Stimulated activated CD8-positive, alpha-beta memory T cell treated with anti-CD3 and anti-CD28 coated beads, Interleukin-12 subunit alpha, Interleukin-12 subunit beta, amount 100 ng/mL, for 4 hours (primary cell): ENCODE results near the gene NRXN2.

Source experiments
- DNase-seq: peaks from one replicate; pipeline ENCODE4 v3.0.0-alpha.2; 2020; ENCODE audit warnings: low read depth

The NRXN2 gene

DNA sequence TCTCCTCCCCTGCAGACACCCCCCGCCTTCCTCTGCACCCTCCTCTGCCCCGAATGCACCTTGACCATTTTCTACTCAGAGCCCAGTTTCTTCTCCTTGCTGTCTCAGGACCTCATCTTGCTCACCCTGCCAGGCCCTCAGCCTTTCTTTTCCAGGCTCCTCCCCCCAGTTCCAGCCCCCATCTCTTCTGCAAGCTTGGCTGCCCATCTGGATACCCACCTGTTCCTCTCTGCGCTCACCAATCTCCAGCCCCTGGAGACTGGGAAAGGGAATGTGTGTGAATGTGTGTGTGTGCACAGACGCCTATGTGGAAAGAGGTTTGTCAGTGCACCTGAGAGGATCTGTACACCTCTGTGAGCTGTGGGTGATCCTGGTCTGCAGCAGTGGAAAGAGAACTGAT is 95.6 kb downstream of the NRXN2 start:
- no peak for DNase-seq

DNA sequence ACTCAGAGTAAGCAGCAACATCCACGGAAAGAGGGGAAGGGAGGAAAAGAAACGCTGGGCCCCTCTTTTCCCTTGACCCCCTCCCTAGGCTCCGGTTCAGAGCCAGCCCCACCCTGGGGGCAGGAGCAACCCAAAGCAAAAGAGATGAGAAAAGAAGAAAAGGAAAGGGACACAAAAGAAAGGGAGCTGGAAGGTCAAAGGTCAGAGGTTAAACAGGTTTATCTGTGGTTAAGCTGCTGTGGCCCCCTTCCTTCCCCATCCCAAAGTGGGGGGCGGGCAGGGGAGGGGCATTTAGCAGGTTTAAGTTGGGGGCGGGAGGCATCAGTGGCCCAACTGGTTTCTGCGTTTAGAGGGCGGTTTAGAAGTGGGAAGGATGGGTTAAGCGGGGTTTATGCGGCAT is 96.4 kb downstream of the NRXN2 start:
- no peak for DNase-seq

DNA sequence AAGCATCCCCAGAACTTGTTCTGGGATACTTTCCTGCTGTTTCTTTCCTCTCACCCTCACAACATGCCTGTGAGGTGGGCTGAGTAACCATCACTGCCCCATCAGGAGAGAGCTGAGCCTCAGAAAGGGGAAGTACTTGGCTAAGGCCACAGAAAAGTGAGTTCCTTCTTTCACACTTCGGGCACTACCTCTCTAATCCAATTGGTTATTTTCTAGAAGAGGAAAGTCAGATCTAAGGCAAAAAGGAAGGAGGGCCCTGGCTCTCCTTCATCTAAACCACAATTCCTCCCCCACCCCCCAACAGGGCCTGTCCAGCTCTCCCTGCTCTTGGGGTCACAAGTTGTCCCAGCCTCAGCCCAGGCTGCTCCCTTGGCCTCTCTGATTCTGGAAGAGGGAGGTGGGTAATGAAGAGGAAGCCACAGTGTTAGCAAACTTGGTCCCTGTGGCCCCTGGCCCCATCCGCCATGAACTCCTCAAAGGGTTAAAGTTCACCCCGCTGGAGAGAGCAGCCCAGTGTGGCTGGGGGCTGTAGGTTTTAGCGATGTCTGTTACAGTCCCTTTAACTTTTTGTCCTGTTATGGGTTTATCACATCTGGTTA is 98.0 kb downstream of the NRXN2 start:
- DNase-seq: no peak

DNA sequence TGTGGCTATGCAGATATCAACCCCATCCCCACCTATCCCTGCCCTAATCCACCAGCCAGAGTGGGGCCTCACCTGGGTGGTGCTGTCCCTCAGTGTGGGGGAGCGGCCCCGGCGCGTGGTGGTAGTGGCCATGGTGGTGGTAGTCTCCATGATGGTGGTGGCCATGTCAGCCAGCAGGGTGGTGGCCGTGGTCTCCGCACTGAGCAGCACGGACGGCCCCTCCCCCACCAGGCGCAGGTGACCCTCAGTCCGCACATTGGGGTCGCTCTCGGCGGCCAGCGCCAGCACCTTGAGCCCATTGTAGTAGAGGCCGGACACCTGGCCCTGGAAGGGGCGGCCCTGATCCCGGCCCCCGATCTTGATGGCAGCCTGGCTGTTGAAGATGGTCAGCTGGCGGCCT is 100.3 kb downstream of the NRXN2 start:
- DNase-seq: no peak

GRCh38 chr11:64621283-64622019 is 101.5 kb downstream of the NRXN2 start:
- no peak for DNase-seq

- no peak for DNase-seq
Measured at GRCh38 chr11:64620381-64620971, 102.5 kb downstream of the NRXN2 start.

- DNase-seq: no peak
Measured at GRCh38 chr11:64619811-64620380, 103.1 kb downstream of the NRXN2 start.

- no peak for DNase-seq
Measured at GRCh38 chr11:64619196-64619595, 103.8 kb downstream of the NRXN2 start.

DNA sequence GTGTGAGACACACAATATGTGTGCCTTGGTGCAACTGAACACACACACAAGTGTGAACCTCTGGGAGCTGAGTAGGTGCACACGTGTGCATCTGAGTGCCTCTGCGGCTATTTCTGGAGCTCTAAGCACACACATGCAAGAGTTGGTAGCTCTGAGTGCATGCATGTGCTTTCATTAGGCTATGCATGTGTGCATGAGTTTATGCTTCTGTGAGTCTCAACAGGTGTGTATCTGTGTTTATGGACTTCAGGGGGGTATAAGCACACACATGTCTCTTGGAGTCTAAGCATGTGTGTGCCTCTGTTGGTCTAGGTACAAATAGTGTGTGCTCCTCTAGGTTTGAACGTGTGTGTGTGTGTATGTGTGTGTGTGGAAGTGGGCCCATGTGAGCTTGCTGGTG is 106.2 kb downstream of the NRXN2 start:
- no peak for DNase-seq

DNA sequence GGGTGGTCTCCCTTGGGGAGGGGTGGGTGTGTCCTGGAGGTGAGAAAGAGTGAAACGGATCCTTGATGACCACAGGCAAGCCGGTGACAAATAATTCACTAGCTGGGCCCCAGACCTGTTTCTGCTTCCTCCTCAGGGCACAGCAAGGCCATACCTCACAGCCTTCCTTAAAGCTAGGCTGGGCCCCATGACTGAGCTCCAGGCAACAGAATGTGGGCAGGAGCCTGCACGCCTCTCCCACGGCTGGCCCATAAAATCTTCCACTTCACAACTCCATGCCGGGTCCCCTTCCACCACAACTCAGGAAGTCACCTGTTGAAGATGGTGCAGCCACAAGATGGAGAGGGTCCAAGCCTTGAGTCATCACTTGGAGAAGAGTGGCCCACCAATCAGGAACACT is 108.1 kb downstream of the NRXN2 start:
- no peak for DNase-seq

- no peak for DNase-seq
Measured at GRCh38 chr11:64613648-64614047, 109.3 kb downstream of the NRXN2 start.

DNA sequence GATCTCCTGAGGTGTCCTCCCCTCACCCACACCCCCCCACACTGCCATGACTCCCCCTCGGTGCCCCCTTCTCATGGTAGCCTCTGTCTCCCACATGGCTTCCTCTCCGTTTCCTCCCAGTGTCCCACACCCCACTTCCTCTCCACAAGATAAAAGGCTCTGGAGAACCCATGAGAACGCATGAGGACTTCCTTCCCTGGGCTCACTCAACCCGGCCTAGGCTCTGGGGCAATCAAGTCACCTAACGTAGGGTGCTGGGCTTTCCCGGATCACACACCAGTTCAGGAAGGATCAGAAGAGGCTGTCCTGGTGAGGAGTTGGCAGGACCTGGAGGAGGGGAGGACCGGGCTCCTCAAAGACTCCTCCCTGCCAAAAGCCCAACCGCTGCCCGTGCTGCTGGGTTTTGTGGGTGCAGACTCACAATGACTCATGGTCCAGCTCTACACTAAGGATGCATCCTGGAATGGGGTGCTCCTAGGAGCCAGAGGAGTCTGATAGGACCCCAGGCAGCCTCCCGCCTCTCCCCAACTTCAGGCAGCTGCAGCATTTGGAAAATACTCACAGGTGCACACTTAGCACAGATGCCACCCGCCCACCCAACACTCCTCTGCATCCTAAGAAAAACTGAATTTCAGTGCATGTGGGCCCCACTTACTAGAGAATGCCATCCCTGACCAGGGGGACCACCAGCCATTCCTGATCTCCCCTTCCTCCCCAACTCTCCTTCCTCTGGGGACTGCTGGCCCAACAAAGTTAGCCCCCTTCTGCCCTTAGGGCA is 110.9 kb downstream of the NRXN2 start:
- no peak for DNase-seq

GRCh38 chr11:64611176-64611575 is 111.8 kb downstream of the NRXN2 start:
- DNase-seq: no peak

DNA sequence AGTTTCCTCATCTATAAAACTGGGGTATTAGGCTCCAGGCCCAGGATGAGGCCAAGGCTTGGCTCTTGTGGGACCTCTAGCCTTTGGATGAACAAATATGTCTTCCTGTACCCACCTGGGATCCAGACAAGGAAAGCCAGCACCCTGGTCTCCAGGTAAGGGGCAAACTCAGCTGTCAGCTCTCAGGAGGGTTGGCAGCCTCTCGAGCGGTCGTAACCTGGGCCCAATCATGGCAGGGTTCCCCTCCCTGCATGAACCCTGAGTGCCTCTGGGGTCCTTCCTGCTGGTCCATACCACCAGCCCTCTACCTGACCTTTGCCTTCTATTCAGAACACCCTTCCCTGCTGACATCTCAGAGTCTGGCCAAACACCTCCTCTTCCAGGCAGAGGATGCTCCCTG is 112.4 kb downstream of the NRXN2 start:
- DNase-seq: no peak

GRCh38 chr11:64609436-64610047 is 113.5 kb downstream of the NRXN2 start:
- DNase-seq: no peak

- no peak for DNase-seq
Measured at GRCh38 chr11:64608636-64609035, 114.4 kb downstream of the NRXN2 start.

GRCh38 chr11:64608046-64608445 is 115.0 kb downstream of the NRXN2 start:
- no peak for DNase-seq

- DNase-seq: no peak
Measured at GRCh38 chr11:64607381-64607985, 115.5 kb downstream of the NRXN2 start.

DNA sequence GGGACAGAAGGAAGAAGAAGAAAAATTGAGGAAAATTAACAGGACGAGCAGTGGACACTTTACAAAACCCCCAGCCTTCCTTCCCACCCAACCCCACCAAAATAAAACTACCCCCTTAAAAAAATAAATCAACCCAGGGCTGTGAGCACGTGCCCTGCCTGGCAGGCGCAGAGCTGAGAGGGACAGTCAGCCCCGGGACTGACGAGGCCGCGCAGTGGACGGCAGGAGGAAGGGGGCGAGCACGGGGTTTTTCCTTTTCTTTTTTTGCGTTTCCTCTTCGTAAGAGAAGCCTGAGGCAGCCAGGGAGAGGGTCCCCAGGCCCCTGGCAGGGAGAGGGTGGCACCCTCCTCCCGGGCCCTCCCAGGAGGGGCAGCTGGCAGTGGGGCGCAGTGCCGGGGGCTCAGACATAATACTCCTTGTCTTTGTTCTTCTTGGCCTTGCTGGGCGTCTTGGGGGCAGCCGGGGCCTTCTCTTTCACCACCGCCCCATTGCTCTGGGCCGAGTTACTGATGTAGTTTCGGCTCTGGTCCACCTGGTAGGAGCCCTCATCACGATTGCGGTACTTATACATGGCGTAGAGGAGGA is 116.1 kb downstream of the NRXN2 start:
- no peak for DNase-seq

- no peak for DNase-seq
Measured at GRCh38 chr11:64605656-64606585, 117.1 kb downstream of the NRXN2 start.
